ENCODE measurements around the gene BMF. TPM values are rescaled to one million over a fixed set of nuclear protein-coding genes. Genes with fewer than 3 reads are reported as not detected.

Gene BMF
- total RNA-seq, 2 experiments from 2014 or later: 4.8 to 11.1 TPM

DNA sequence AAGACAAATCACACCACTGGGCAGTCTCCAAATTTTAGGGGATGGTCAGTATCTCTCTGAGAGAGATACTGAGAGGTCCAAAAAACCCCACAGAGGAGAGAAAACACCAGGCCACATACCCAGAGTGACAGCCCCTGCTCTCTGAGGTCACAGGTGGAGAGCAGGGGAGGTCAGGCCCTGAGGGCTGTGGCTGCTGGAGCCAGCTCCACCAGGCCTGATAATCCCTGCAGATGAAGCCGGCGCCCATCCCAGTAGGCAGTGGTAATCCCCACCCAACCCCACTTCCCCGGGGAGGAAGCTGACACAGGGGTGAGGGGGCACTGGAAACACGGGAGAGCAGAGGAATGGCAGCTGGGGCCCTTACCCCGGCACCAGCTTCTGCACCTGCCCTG, 38.5 kb downstream of the BMF start:
- no TSS peak for BruUV-seq (replicated peaks)
- CTCF ChIA-PET (ENCODE audit: unreplicated experiment): interaction anchor here (0.6 kb wide), 3 partner anchors 22 to 71 kb away, joined by 3 read pairs; no protein-coding TSS in a partner anchor
- intact Hi-C loops (cut with micrococcal nuclease; ENCODE audit: unreplicated experiment): no loop called here

DNA sequence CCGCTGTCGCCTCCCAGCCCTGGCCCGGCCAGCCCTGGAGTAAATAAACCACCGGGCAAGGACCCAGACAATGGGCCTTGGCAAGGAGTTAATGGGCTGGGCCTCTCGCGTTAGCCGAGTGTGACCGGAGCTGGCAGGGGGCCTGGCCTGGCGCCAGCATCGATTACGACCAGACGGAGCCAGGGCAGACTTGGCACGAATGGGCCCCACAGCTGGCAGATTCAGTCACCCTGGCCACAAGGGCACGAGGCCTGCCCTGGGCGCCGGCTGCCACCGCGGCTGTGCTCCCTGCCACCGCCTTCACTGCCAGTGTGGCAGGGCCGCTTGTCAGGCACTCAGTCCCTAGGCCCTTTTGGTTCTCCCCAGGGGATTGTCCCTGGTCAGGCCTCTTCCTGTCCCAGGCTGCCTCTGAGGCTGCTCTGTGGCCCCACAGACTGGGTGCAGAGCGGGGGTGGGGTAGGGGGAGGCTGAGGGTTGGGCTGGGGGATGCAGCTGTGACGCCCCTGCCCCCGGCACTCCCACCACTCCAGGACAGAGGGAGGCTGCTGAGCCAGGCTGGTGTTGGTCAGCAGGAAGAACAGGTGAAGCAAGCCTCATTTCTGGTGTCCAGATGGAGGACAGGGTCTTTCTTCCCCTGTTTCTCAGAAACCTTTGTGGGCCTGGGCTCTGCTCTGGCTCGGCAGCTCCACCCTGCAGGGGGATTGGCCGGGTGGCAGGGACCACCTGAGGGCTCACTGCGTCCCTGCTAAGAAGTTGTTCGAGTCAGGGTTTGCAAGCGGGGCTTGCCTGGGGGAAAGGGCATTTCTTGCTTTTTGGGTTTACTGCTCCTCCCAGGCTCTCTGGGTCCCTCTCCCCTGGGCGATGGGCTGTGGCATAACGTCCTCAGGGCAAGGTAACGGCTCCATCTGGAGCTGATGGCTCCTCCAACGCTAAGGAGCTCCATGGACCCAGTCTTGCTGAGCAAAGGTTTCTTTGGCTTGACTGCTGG, 39.2 kb downstream of the BMF start:
- Histone ChIP-seq H3K4me2 (ENCODE audit: low read length) (peak overlapping the region; percentile 67), H3K79me2 (ENCODE audit: insufficient read depth, low read depth, low read length) (no peaks in the 10 kb centered on the region), H3K9me2 (ENCODE audit: insufficient read depth, low read length) (no peaks in the 10 kb centered on the region), H3K4me3 (ENCODE audit: low read depth, low read length, poor library complexity, severe bottlenecking) (peak overlapping the region; percentile 38), H3K4me1 (ENCODE audit: insufficient read depth, low read length, poor library complexity, severe bottlenecking) (peaks cover 39% of the 10 kb centered on the region), H4K20me1 (ENCODE audit: insufficient read depth, low read length) (no peaks in the 10 kb centered on the region), H2AFZ (ENCODE audit: low read length) (peak overlapping the region; percentile 90), H3K36me3 (ENCODE audit: insufficient read depth, low read length) (no peaks in the 10 kb centered on the region), H3K27ac (ENCODE audit: low read depth, low read length, poor library complexity, severe bottlenecking) (no peak overlapping the region), H3K9me3 (ENCODE audit: low read length) (no peaks in the 10 kb centered on the region)
- no peak for TF ChIP-seq EZH2phosphoT487 (IDR thresholded peaks at IDR 0.05; ENCODE audit: borderline replicate concordance, low read depth, low read length)
- TF ChIP-seq, protein P1, sequence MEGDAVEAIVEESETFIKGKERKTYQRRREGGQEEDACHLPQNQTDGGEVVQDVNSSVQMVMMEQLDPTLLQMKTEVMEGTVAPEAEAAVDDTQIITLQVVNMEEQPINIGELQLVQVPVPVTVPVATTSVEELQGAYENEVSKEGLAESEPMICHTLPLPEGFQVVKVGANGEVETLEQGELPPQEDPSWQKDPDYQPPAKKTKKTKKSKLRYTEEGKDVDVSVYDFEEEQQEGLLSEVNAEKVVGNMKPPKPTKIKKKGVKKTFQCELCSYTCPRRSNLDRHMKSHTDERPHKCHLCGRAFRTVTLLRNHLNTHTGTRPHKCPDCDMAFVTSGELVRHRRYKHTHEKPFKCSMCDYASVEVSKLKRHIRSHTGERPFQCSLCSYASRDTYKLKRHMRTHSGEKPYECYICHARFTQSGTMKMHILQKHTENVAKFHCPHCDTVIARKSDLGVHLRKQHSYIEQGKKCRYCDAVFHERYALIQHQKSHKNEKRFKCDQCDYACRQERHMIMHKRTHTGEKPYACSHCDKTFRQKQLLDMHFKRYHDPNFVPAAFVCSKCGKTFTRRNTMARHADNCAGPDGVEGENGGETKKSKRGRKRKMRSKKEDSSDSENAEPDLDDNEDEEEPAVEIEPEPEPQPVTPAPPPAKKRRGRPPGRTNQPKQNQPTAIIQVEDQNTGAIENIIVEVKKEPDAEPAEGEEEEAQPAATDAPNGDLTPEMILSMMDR (conservative IDR thresholded peaks at IDR 0.05; ENCODE audit: low read length): no peak
- POLR2A ChIA-PET: interaction anchor here (0.6 to 1.8 kb wide), 6 partner anchors 27 to 356 kb away, joined by 3 to 10 read pairs (median 4); partner anchors contain the start of gene BMF
- peak; percentile 73 for DNase-seq (ENCODE audit: low spot score)
- no TSS peak for BruUV-seq (replicated peaks)
- CTCF ChIA-PET (ENCODE audit: unreplicated experiment): interaction anchor here (0.6 kb wide), 3 partner anchors 22 to 72 kb away, joined by 3 read pairs; no protein-coding TSS in a partner anchor
- intact Hi-C loops (cut with micrococcal nuclease; ENCODE audit: unreplicated experiment): no loop called here

More for the DNA sequence above, 38.5 kb downstream of the BMF start:
- Histone ChIP-seq H3K4me3 (ENCODE audit: low read depth, low read length, poor library complexity, severe bottlenecking) (no peak overlapping the region), H3K9me2 (ENCODE audit: insufficient read depth, low read length) (no peaks in the 10 kb centered on the region), H3K4me2 (ENCODE audit: low read length) (no peak overlapping the region; the same call in 1 of the 2 replicates), H2AFZ (ENCODE audit: low read length) (peak overlapping the region; percentile 90), H4K20me1 (ENCODE audit: insufficient read depth, low read length) (no peaks in the 10 kb centered on the region), H3K27ac (ENCODE audit: low read depth, low read length, poor library complexity, severe bottlenecking) (no peak overlapping the region), H3K4me1 (ENCODE audit: insufficient read depth, low read length, poor library complexity, severe bottlenecking) (peaks cover 33% of the 10 kb centered on the region), H3K79me2 (ENCODE audit: insufficient read depth, low read depth, low read length) (no peaks in the 10 kb centered on the region), H3K9me3 (ENCODE audit: low read length) (no peaks in the 10 kb centered on the region), H3K36me3 (ENCODE audit: insufficient read depth, low read length) (no peaks in the 10 kb centered on the region)
- no peak for DNase-seq (ENCODE audit: low spot score)
- POLR2A ChIA-PET: interaction anchor here (0.6 to 1.8 kb wide), 6 partner anchors 26 to 355 kb away, joined by 3 to 10 read pairs (median 4); partner anchors contain the start of gene BMF
- TF ChIP-seq, protein P1 (conservative IDR thresholded peaks at IDR 0.05; ENCODE audit: low read length): no peak
- no peak for TF ChIP-seq EZH2phosphoT487 (IDR thresholded peaks at IDR 0.05; ENCODE audit: borderline replicate concordance, low read depth, low read length)
